ENCODE data around the gene ATP1B3. TPM values are rescaled to one million over a fixed set of nuclear protein-coding genes. Genes with fewer than 3 reads are reported as not detected.

Gene ATP1B3
- total and polyA plus RNA-seq, 8 donors: 107 to 262 (median 127) TPM

- Histone ChIP-seq H3K27ac (no peak overlapping the region), H3K36me3 (no peaks in the 10 kb centered on the region), H3K27me3 (no peaks in the 10 kb centered on the region), H3K4me3 (no peak overlapping the region), H3K4me1 (peaks cover 6 to 18% of the 10 kb centered on the region in 2 donors), H3K9me3 (no peaks in the 10 kb centered on the region)
- DNase-seq (no peak), ATAC-seq (no peak)
- intact Hi-C loops (cut with DNase I): no loop called here
- TF ChIP-seq CTCF (IDR thresholded peaks at IDR 0.05): no peak
Measured at GRCh38 chr3:141859651-141860050, 16.8 kb upstream of the ATP1B3 start.

- Histone ChIP-seq H3K4me1 (peaks cover 6 to 18% of the 10 kb centered on the region in 2 donors), H3K27ac (peak overlapping the region in 1 of 2 donors; percentile 60)
- no peak for TF ChIP-seq CTCF (IDR thresholded peaks at IDR 0.05)
Measured at GRCh38 chr3:141860086-141860669, 16.3 kb upstream of the ATP1B3 start.

GRCh38 chr3:141860766-141861513 is 15.5 kb upstream of the ATP1B3 start:
- H3K27ac ChIP-seq: peak overlapping the region in 1 of 2 donors; percentile 60
- H3K9me3 ChIP-seq: no peaks in the 10 kb centered on the region
- no peak for TF ChIP-seq CTCF (IDR thresholded peaks at IDR 0.05)
- DNase-seq: no peak
- H3K27me3 ChIP-seq: no peaks in the 10 kb centered on the region
- no peak for ATAC-seq
- intact Hi-C loops (cut with DNase I): no loop called here
- no peaks in the 10 kb centered on the region for H3K36me3 ChIP-seq
- H3K4me3 ChIP-seq: no peak overlapping the region
- H3K4me1 ChIP-seq: peaks cover 6 to 18% of the 10 kb centered on the region in 2 donors

More at GRCh38 chr3:141860086-141860669, 16.3 kb upstream of the ATP1B3 start:
- Histone ChIP-seq H3K4me3 (no peak overlapping the region), H3K9me3 (no peaks in the 10 kb centered on the region), H3K27me3 (no peaks in the 10 kb centered on the region), H3K36me3 (no peaks in the 10 kb centered on the region)
- intact Hi-C loops (cut with DNase I): no loop called here
- ATAC-seq (no peak), DNase-seq (no peak)

GRCh38 chr3:141862279-141862816 is 14.1 kb upstream of the ATP1B3 start:
- no peak for TF ChIP-seq CTCF (IDR thresholded peaks at IDR 0.05)
- H3K27me3 ChIP-seq: no peaks in the 10 kb centered on the region
- no peak overlapping the region for H3K4me3 ChIP-seq
- no peak overlapping the region for H3K27ac ChIP-seq
- intact Hi-C loops (cut with DNase I): no loop called here
- no peaks in the 10 kb centered on the region for H3K9me3 ChIP-seq
- DNase-seq: no peak
- no peaks in the 10 kb centered on the region for H3K36me3 ChIP-seq
- H3K4me1 ChIP-seq: peaks cover 6 to 18% of the 10 kb centered on the region in 2 donors
- no peak for ATAC-seq

- ATAC-seq (peak; percentile 49), DNase-seq (no peak)
- H3K4me3 ChIP-seq: no peak overlapping the region
- no peaks in the 10 kb centered on the region for H3K9me3 ChIP-seq
- no peaks in the 10 kb centered on the region for H3K27me3 ChIP-seq
- no peak for TF ChIP-seq CTCF (IDR thresholded peaks at IDR 0.05)
- H3K27ac ChIP-seq: peak overlapping the region in 1 of 2 donors; percentile 64
- intact Hi-C loops (cut with DNase I): no loop called here
- H3K36me3 ChIP-seq: no peaks in the 10 kb centered on the region
- H3K4me1 ChIP-seq: peaks cover 6 to 18% of the 10 kb centered on the region in 2 donors
Measured at GRCh38 chr3:141863491-141863890, 13.0 kb upstream of the ATP1B3 start.

Measured in left lung (tissue), 10 donors.